Measurements from ENCODE around the gene WDR5.

WDR5 gene

GRCh38 chr9:134192311-134192950 lies 56.5 kb downstream of the WDR5 start:
- no peak overlapping the region for H3K4me3 ChIP-seq (ENCODE audit: low read length)
- H3K36me3 ChIP-seq (ENCODE audit: control insufficient read depth, insufficient read depth, low read length), result no peaks in the 10 kb centered on the region
- H3K27me3 ChIP-seq (ENCODE audit: control insufficient read depth, insufficient read depth, low read length), result no peaks in the 10 kb centered on the region
- H3K9ac ChIP-seq (ENCODE audit: low read length), result no peak overlapping the region
- no peak overlapping the region for H3K27ac ChIP-seq (ENCODE audit: low read depth, low read length)
- peaks cover 7% of the 10 kb centered on the region for H3K4me1 ChIP-seq (ENCODE audit: control insufficient read depth, insufficient read depth, low read length)

- H3K9ac ChIP-seq (ENCODE audit: low read length), result no peak overlapping the region
These were observed 57.3 kb downstream of the WDR5 start for GRCh38 chr9:134192951-134193731.

GRCh38 chr9:134193912-134194535 lies 58.1 kb downstream of the WDR5 start:
- H3K27ac ChIP-seq (ENCODE audit: low read depth, low read length), result no peak overlapping the region
- no peaks in the 10 kb centered on the region for H3K36me3 ChIP-seq (ENCODE audit: control insufficient read depth, insufficient read depth, low read length)
- no peaks in the 10 kb centered on the region for H3K27me3 ChIP-seq (ENCODE audit: control insufficient read depth, insufficient read depth, low read length)
- no peak overlapping the region for H3K4me3 ChIP-seq (ENCODE audit: low read length)
- H3K4me1 ChIP-seq (ENCODE audit: control insufficient read depth, insufficient read depth, low read length), result no peaks in the 10 kb centered on the region
- no peak overlapping the region for H3K9ac ChIP-seq (ENCODE audit: low read length)

More at GRCh38 chr9:134192951-134193731, 57.3 kb downstream of the WDR5 start:
- Histone ChIP-seq H3K4me1 (ENCODE audit: control insufficient read depth, insufficient read depth, low read length) (peaks cover 6% of the 10 kb centered on the region), H3K36me3 (ENCODE audit: control insufficient read depth, insufficient read depth, low read length) (no peaks in the 10 kb centered on the region), H3K27me3 (ENCODE audit: control insufficient read depth, insufficient read depth, low read length) (no peaks in the 10 kb centered on the region), H3K27ac (ENCODE audit: low read depth, low read length) (no peak overlapping the region), H3K4me3 (ENCODE audit: low read length) (no peak overlapping the region)

GRCh38 chr9:134195558-134195957 lies 59.7 kb downstream of the WDR5 start:
- no peaks in the 10 kb centered on the region for H3K27me3 ChIP-seq (ENCODE audit: control insufficient read depth, insufficient read depth, low read length)
- H3K9ac ChIP-seq (ENCODE audit: low read length), result no peak overlapping the region
- H3K4me1 ChIP-seq (ENCODE audit: control insufficient read depth, insufficient read depth, low read length), result no peaks in the 10 kb centered on the region
- H3K27ac ChIP-seq (ENCODE audit: low read depth, low read length), result no peak overlapping the region
- H3K4me3 ChIP-seq (ENCODE audit: low read length), result no peak overlapping the region
- no peaks in the 10 kb centered on the region for H3K36me3 ChIP-seq (ENCODE audit: control insufficient read depth, insufficient read depth, low read length)

GRCh38 chr9:134196911-134197310 lies 61.0 kb downstream of the WDR5 start:
- Histone ChIP-seq H3K27ac (ENCODE audit: low read depth, low read length) (no peak overlapping the region), H3K4me3 (ENCODE audit: low read length) (no peak overlapping the region), H3K36me3 (ENCODE audit: control insufficient read depth, insufficient read depth, low read length) (no peaks in the 10 kb centered on the region), H3K9ac (ENCODE audit: low read length) (no peak overlapping the region), H3K27me3 (ENCODE audit: control insufficient read depth, insufficient read depth, low read length) (no peaks in the 10 kb centered on the region), H3K4me1 (ENCODE audit: control insufficient read depth, insufficient read depth, low read length) (no peaks in the 10 kb centered on the region)

- Histone ChIP-seq H3K27ac (ENCODE audit: low read depth, low read length) (no peak overlapping the region), H3K36me3 (ENCODE audit: control insufficient read depth, insufficient read depth, low read length) (no peaks in the 10 kb centered on the region)
These were observed 62.9 kb downstream of the WDR5 start for GRCh38 chr9:134198791-134199190.

GRCh38 chr9:134200730-134201129 lies 64.8 kb downstream of the WDR5 start:
- Histone ChIP-seq H3K4me3 (ENCODE audit: low read length) (no peak overlapping the region), H3K27ac (ENCODE audit: low read depth, low read length) (no peak overlapping the region), H3K9ac (ENCODE audit: low read length) (no peak overlapping the region), H3K4me1 (ENCODE audit: control insufficient read depth, insufficient read depth, low read length) (peaks cover 4% of the 10 kb centered on the region), H3K36me3 (ENCODE audit: control insufficient read depth, insufficient read depth, low read length) (no peaks in the 10 kb centered on the region), H3K27me3 (ENCODE audit: control insufficient read depth, insufficient read depth, low read length) (no peaks in the 10 kb centered on the region)

More at GRCh38 chr9:134198791-134199190, 62.9 kb downstream of the WDR5 start:
- Histone ChIP-seq H3K9ac (ENCODE audit: low read length) (no peak overlapping the region), H3K27me3 (ENCODE audit: control insufficient read depth, insufficient read depth, low read length) (no peaks in the 10 kb centered on the region), H3K4me3 (ENCODE audit: low read length) (no peak overlapping the region), H3K4me1 (ENCODE audit: control insufficient read depth, insufficient read depth, low read length) (no peaks in the 10 kb centered on the region)

GRCh38 chr9:134203224-134203623 lies 67.3 kb downstream of the WDR5 start:
- no peak overlapping the region for H3K4me3 ChIP-seq (ENCODE audit: low read length)
- H3K27me3 ChIP-seq (ENCODE audit: control insufficient read depth, insufficient read depth, low read length), result no peaks in the 10 kb centered on the region
- no peak overlapping the region for H3K9ac ChIP-seq (ENCODE audit: low read length)
- H3K27ac ChIP-seq (ENCODE audit: low read depth, low read length), result no peak overlapping the region
- H3K36me3 ChIP-seq (ENCODE audit: control insufficient read depth, insufficient read depth, low read length), result no peaks in the 10 kb centered on the region
- H3K4me1 ChIP-seq (ENCODE audit: control insufficient read depth, insufficient read depth, low read length), result peaks cover 4% of the 10 kb centered on the region

- no peaks in the 10 kb centered on the region for H3K36me3 ChIP-seq (ENCODE audit: control insufficient read depth, insufficient read depth, low read length)
- H3K27ac ChIP-seq (ENCODE audit: low read depth, low read length), result no peak overlapping the region
- no peak overlapping the region for H3K9ac ChIP-seq (ENCODE audit: low read length)
- peaks cover 4% of the 10 kb centered on the region for H3K4me1 ChIP-seq (ENCODE audit: control insufficient read depth, insufficient read depth, low read length)
- H3K4me3 ChIP-seq (ENCODE audit: low read length), result no peak overlapping the region
- H3K27me3 ChIP-seq (ENCODE audit: control insufficient read depth, insufficient read depth, low read length), result peaks cover 3% of the 10 kb centered on the region
These were observed 68.2 kb downstream of the WDR5 start for GRCh38 chr9:134204041-134204440.

- Histone ChIP-seq H3K4me1 (ENCODE audit: control insufficient read depth, insufficient read depth, low read length) (peaks cover 4% of the 10 kb centered on the region), H3K27me3 (ENCODE audit: control insufficient read depth, insufficient read depth, low read length) (peaks cover 3% of the 10 kb centered on the region), H3K4me3 (ENCODE audit: low read length) (no peak overlapping the region), H3K36me3 (ENCODE audit: control insufficient read depth, insufficient read depth, low read length) (no peaks in the 10 kb centered on the region), H3K9ac (ENCODE audit: low read length) (no peak overlapping the region), H3K27ac (ENCODE audit: low read depth, low read length) (peak overlapping the region; percentile 4)
These were observed 69.2 kb downstream of the WDR5 start for GRCh38 chr9:134204991-134205578.

GRCh38 chr9:134205672-134206310 lies 69.9 kb downstream of the WDR5 start:
- Histone ChIP-seq H3K36me3 (ENCODE audit: control insufficient read depth, insufficient read depth, low read length) (no peaks in the 10 kb centered on the region), H3K9ac (ENCODE audit: low read length) (no peak overlapping the region), H3K27ac (ENCODE audit: low read depth, low read length) (no peak overlapping the region), H3K4me3 (ENCODE audit: low read length) (no peak overlapping the region), H3K4me1 (ENCODE audit: control insufficient read depth, insufficient read depth, low read length) (peaks cover 4% of the 10 kb centered on the region), H3K27me3 (ENCODE audit: control insufficient read depth, insufficient read depth, low read length) (peaks cover 3% of the 10 kb centered on the region)
